IMR-90 (cell line): ENCODE data around the gene KIF4B. TPM values are rescaled to one million over a fixed set of nuclear protein-coding genes. Genes with fewer than 3 reads are reported as not detected.

Experiments used
- ATAC-seq: fragments of 200-7000 bp; cut with Tn5 transposase; 2 replicates; pipeline ENCODE4 v1.9.1; 2020; ENCODE audit warnings: low read depth, mild to moderate bottlenecking, moderate library complexity
- BruUV-seq: library from RNA; stranded (reverse); fragments of 400-500 nt; replicated peaks from 2 replicates; lab custom pipeline; 2021; lab: Mats Ljungman, UMichigan
- CTCF ChIA-PET: fragments of 300-600 bp; formaldehyde crosslinking; extraction: SDS; loops from one replicate; lab custom pipeline; 2021; ENCODE audit warnings: antibody characterized with exemption; lab: Yijun Ruan, JAX
- POLR2A ChIA-PET: fragments of 300-600 bp; sonication (Branson Sonifier 250); formaldehyde crosslinking; loops from one replicate; lab custom pipeline; 2022; ENCODE audit warnings: antibody characterized with exemption; ENCODE audit not compliant: unreplicated experiment; lab: Charles Lee
- DNase-seq: peaks from one replicate; pipeline ENCODE4 v3.0.0; 2013
- H2AFZ ChIP-seq: replicated peaks from 2 replicates; pipeline ENCODE3; 2013; ENCODE audit warnings: low read length, mild to moderate bottlenecking; ENCODE audit not compliant: poor library complexity
- H2AK5ac ChIP-seq: 2 replicates; pipeline ENCODE4 v1.6.1; 2013; ENCODE audit warnings: low read depth, low read length, inconsistent platforms
- H2AK9ac ChIP-seq: replicated peaks from 2 replicates; pipeline ENCODE3; 2013; ENCODE audit warnings: mild to moderate bottlenecking, low read depth, low read length, moderate library complexity; ENCODE audit not compliant: poor library complexity
- H2BK120ac ChIP-seq: 2 replicates; pipeline ENCODE4 v1.6.1; 2013; ENCODE audit warnings: low read depth, low read length, inconsistent platforms
- H2BK15ac ChIP-seq: 3 replicates; pipeline ENCODE4 v1.6.1; 2013; ENCODE audit warnings: low read depth, low read length, inconsistent platforms
- H2BK20ac ChIP-seq: 2 replicates; pipeline ENCODE4 v1.6.1; 2013; ENCODE audit warnings: low read depth, mild to moderate bottlenecking, inconsistent platforms, low read length, moderate library complexity
- H2BK5ac ChIP-seq: 2 replicates; pipeline ENCODE4 v1.6.1; 2013; ENCODE audit warnings: mild to moderate bottlenecking, low read depth, low read length, inconsistent platforms; ENCODE audit not compliant: poor library complexity, severe bottlenecking
- H3K14ac ChIP-seq: replicated peaks from 2 replicates; pipeline ENCODE4 v1.6.1; 2013; ENCODE audit warnings: low read depth, low read length, inconsistent platforms
- H3K18ac ChIP-seq: 2 replicates; pipeline ENCODE4 v1.6.1; 2013; ENCODE audit warnings: low read depth, low read length, control low read depth
- H3K23ac ChIP-seq: 2 replicates; pipeline ENCODE4 v1.6.1; 2013; ENCODE audit warnings: low read depth, low read length, inconsistent platforms
- H3K27ac ChIP-seq: 2 replicates; pipeline ENCODE4 v1.5.1; 2013; ENCODE audit warnings: mild to moderate bottlenecking, control low read depth, low read length; ENCODE audit not compliant: insufficient read depth
- H3K27me3 ChIP-seq: 2 replicates; pipeline ENCODE4 v1.6.1; 2013; ENCODE audit warnings: low read length; ENCODE audit not compliant: control insufficient read depth, insufficient read depth
- H3K36me3 ChIP-seq: 2 replicates; pipeline ENCODE4 v1.6.1; 2013; ENCODE audit warnings: low read length, mixed read lengths; ENCODE audit not compliant: control insufficient read depth, insufficient read depth
- H3K4ac ChIP-seq: 2 replicates; pipeline ENCODE4 v1.6.1; 2013; ENCODE audit warnings: low read depth, low read length, inconsistent platforms
- H3K4me1 ChIP-seq: 2 replicates; pipeline ENCODE4 v1.6.1; 2013; ENCODE audit warnings: low read length, mixed read lengths; ENCODE audit not compliant: control insufficient read depth, insufficient read depth
- H3K4me2 ChIP-seq: 2 replicates; pipeline ENCODE4 v1.6.1; 2013; ENCODE audit warnings: low read depth, mild to moderate bottlenecking, control low read depth, low read length, moderate library complexity
- H3K4me3 ChIP-seq: 2 replicates; pipeline ENCODE4 v1.5.1; 2013; ENCODE audit warnings: low read depth, mild to moderate bottlenecking, control low read depth, low read length, moderate library complexity; ENCODE audit not compliant: insufficient read depth
- H3K56ac ChIP-seq: 2 replicates; pipeline ENCODE4 v1.6.1; 2013; ENCODE audit warnings: low read length, inconsistent platforms; ENCODE audit not compliant: insufficient read depth; ENCODE audit errors: extremely low read depth
- H3K79me1 ChIP-seq, 2 experiments: 2 replicates each; pipeline ENCODE4 v1.6.1; 2013; ENCODE audit warnings: low read length in 2 of 2, inconsistent platforms in 1 of 2, low read depth in 1 of 2
- H3K9ac ChIP-seq: 2 replicates; pipeline ENCODE4 v1.6.1; 2013; ENCODE audit warnings: low read depth, low read length, control low read depth
- H3K9me1 ChIP-seq: 2 replicates; pipeline ENCODE4 v1.6.1; 2013; ENCODE audit warnings: low read length, inconsistent platforms; ENCODE audit not compliant: insufficient read depth
- H3K9me3 ChIP-seq: 2 replicates; pipeline ENCODE4 v1.6.1; 2013; ENCODE audit warnings: low read length; ENCODE audit not compliant: control insufficient read depth, insufficient read depth
- H4K20me1 ChIP-seq: 2 replicates; pipeline ENCODE4 v1.6.1; 2013; ENCODE audit warnings: low read length, inconsistent platforms; ENCODE audit not compliant: insufficient read depth
- H4K5ac ChIP-seq: 2 replicates; pipeline ENCODE4 v1.6.1; 2013; ENCODE audit warnings: mild to moderate bottlenecking, low read depth, low read length, control low read depth
- H4K8ac ChIP-seq, 2 experiments: 2 replicates each; pipeline ENCODE4 v1.6.1; 2013; ENCODE audit warnings: low read depth in 2 of 2, low read length in 2 of 2, control low read depth in 1 of 2, inconsistent platforms in 1 of 2
- H4K91ac ChIP-seq: 2 replicates; pipeline ENCODE4 v1.6.1; 2013; ENCODE audit warnings: low read depth, low read length, inconsistent platforms; ENCODE audit not compliant: insufficient read depth
- RAD21 ChIP-seq: IDR thresholded peaks from 2 replicates; pipeline ENCODE4 v1.6.1; 2012; ENCODE audit warnings: low read length, improper control_type of control experiment
- WGBS, 2 experiments: methylation state at CpG; one replicate each; pipeline versions ENCODE4 v1.1.5 to v1.1.7; 2013; ENCODE audit warnings: missing lambda C conversion rate in 2 of 2; ENCODE audit not compliant: insufficient read length in 1 of 2; ENCODE audit errors: extremely low coverage in 2 of 2; 5-methylcytosine and 5-hydroxymethylcytosine counted together
- dilution Hi-C: fragments of 300-500 bp; cut with HindIII; formaldehyde crosslinking; loops from one replicate; pipeline ENCODE4 v1.14.3; 2018; ENCODE audit warnings: low sequenced_read_pairs; ENCODE audit not compliant: unreplicated experiment
- in situ Hi-C: fragments of 300-500 bp; cut with MboI; formaldehyde crosslinking; loops from 3 replicates; pipeline ENCODE4 v1.14.3; 2019; ENCODE audit warnings: low sequenced_read_pairs, inconsistent platforms, mixed read lengths
- intact Hi-C: fragments of 100-400 bp; cut with micrococcal nuclease; formaldehyde crosslinking; loops from 2 replicates; pipeline ENCODE4 v1.10.0; 2022
- polyA plus RNA-seq, 3 experiments: library from polyadenylated mRNA; depleted of rRNA; stranded (reverse); fragments of >200 nt; gene quantifications; 2 replicates each; pipeline ENCODE4 v1.2.3, GENCODE V29; 2012; ENCODE audit warnings: low replicate concordance in 1 of 3
- total RNA-seq: library from RNA; depleted of rRNA; stranded (reverse); fragments of >200 nt; gene quantifications from 2 replicates; pipeline ENCODE4 v1.2.3, GENCODE V29; 2012

KIF4B gene
- total and polyA plus RNA-seq, 2 of the 4 experiments (the other 2 are of a cell fraction): under 0.01 to 0.03 TPM

- no peak for ATAC-seq
- no peaks in the 10 kb centered on the region for H3K9me3 ChIP-seq
- no peak for TF ChIP-seq RAD21
- H3K56ac ChIP-seq: no peak overlapping the region
- H2BK20ac ChIP-seq: no peak overlapping the region
- WGBS, 2 experiments: no CpG with 5 or more reads among the region's 8 CpGs
- no peak overlapping the region for H4K5ac ChIP-seq
- intact Hi-C loops (no loop called here), dilution Hi-C loops (no loop called here), in situ Hi-C loops (no loop called here)
- no peak overlapping the region for H2AFZ ChIP-seq
- H2BK15ac ChIP-seq: no peak overlapping the region
- no peak overlapping the region for H4K91ac ChIP-seq
- H3K4me1 ChIP-seq: no peaks in the 10 kb centered on the region
- no peak overlapping the region for H3K9ac ChIP-seq
- BruUV-seq: no TSS peak
- no peak for DNase-seq
- H3K79me1 ChIP-seq: no peaks in the 10 kb centered on the region
- H2AK9ac ChIP-seq: no peak overlapping the region
- no peak overlapping the region for H3K14ac ChIP-seq
- H3K9me1 ChIP-seq: no peaks in the 10 kb centered on the region
- H3K4me3 ChIP-seq: no peak overlapping the region
- no peak overlapping the region for H3K4me2 ChIP-seq
- no peak overlapping the region for H4K8ac ChIP-seq
- H4K20me1 ChIP-seq: no peaks in the 10 kb centered on the region
- no peak overlapping the region for H2AK5ac ChIP-seq
- H3K4ac ChIP-seq: no peak overlapping the region
- H3K23ac ChIP-seq: no peak overlapping the region
- no peaks in the 10 kb centered on the region for H3K36me3 ChIP-seq
- H2BK120ac ChIP-seq: no peak overlapping the region
- no peaks in the 10 kb centered on the region; the same call in 1 of the 2 replicates for H3K27me3 ChIP-seq
- no peak overlapping the region for H3K18ac ChIP-seq
- H2BK5ac ChIP-seq: no peak overlapping the region
- H3K27ac ChIP-seq: no peak overlapping the region
- ChIA-PET POLR2A (no interaction called here), CTCF (interaction anchor here (1.3 to 2.5 kb wide), 2 partner anchors 12 to 17 kb away, joined by 3 to 11 read pairs; no protein-coding TSS in a partner anchor)
Observed at GRCh38 chr5:154984946-154985516, 28.5 kb upstream of the KIF4B start.
